Nucleus accumbens (tissue), 56 donors: ENCODE results near the gene SLC35A3.
"Not testable (repeated sequence)": the region's sequence is repeated elsewhere in the genome, so short reads cannot be mapped to it uniquely, and the experiment has no call there.

ENCODE experiments used
- DNase-seq, 56 donors: peaks; one replicate each; lab custom pipeline; 2025; lab: John Stamatoyannopoulos, UW

The SLC35A3 gene

DNA sequence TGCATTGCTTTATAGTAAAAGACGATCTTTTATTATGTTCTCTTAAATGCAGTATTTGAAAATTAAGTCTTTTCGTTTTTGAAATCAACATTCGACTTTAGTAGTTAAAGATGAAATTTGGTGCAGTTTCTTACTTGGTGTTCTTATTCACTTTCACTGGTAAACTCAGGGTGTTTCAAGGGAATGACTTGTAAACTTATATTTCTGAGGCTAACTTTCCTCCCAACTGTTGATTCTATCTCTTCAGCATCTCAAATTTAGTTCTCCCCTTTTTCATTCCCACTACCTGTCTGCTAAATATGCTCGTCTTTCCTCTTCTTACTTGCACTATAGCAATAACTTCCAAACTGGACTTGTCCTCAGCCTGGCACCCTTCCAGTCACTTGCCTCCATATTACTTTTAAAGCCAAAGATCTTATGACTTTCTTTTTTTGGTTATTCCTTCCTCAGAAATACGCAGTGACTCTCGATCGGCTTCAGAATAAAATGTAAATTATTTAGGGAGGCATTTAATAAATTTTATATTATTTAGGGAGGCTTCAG, 988 bp downstream of the SLC35A3 start:
- no peak for DNase-seq

DNA sequence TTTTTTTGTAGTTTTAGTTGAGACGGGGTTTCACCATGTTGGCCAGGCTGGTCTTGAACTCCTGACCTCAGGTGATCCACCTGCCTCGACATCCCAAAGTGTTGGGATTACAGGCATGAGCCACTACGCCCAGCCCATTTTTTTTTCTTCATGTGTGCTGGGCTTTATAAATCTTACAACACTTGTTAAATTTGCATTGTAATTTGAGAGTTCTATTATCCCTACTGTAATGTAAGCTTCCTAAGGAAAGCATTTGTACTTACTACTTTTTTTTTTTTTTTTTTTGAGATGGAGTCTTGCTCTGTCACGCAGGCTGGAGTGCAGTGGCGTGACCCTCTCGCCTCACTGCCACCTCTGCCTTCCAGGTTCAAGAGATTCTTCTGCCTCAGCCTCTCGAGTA, 2.3 kb downstream of the SLC35A3 start:
- DNase-seq, result not testable (repeated sequence)

DNA sequence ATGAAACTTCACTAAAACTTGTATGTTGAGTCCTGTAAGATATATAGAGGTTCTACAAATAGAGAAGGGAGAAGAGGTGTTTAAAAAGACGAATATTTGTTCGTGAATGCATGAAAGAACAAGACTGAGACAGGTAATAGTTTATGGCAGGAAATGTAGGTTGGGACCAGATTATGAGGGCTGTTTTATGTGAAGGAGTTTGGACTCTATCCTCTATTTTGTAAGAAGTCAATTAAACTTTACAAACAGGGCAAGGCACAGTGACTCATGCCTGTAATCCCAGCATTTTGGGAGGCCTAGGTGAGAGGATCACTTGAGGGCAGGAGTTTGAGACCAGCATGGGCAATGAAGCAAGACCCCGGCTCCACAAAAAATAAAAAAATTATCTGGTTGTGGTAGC, 5.7 kb downstream of the SLC35A3 start:
- no peak for DNase-seq

DNA sequence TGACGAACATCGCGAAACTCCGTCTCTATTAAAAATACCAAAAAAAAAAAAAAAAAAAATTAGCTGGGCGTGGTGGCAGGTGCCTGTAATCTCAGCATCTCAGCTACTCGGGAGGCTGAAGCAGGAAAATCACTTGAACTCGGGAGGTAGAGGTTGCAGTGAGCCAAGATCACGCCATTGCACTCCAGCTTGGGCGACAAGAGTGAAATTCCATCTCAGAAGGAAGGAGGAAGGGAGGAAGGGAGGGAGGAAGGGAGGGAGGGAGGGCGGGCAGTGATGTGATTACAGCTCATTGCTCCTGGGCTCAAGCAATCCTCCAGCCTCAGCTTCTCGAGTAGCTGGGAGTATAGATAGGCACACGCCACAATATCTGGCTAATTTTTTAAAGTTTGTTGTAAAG, 7.5 kb downstream of the SLC35A3 start:
- DNase-seq, result not testable (repeated sequence)

DNA sequence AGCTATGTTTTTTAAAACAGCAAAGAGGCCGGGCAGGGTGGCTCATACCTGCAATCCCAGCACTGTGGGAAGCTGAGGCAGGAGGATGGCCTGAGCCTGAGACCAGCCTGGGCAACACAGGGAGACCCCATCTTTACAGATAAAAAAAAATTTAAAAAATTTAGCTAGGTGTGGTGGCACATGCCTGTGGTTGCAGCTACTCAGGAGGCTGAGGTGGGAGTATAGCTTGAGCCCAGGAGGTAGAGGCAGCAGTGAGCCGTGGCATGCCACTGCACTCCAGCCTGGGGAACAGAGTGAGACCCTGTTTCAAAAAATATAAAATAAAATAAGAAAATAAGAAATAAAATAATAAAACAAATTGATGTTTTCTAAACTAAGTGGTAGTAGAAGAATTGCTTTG, 8.4 kb downstream of the SLC35A3 start:
- no peak for DNase-seq

DNA sequence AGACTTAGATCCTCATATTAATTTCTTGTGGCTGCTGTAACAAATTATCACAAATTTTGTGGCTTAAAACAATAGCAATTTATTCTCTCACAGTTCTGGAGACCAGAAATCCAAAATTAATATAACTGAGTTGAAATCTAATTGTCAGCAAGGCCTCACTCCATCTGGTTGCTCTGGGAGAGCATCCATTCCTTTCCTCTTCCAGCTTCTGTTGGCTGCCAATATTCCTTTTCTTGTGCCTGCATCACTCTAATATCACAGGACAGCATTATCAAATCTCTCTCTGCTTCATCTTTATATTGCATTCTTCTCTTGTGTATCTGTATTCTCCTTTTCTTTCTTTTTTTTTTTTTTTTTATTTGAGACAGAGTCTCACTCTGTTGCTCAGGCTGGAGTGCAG, 9.3 kb downstream of the SLC35A3 start:
- no peak for DNase-seq

DNA sequence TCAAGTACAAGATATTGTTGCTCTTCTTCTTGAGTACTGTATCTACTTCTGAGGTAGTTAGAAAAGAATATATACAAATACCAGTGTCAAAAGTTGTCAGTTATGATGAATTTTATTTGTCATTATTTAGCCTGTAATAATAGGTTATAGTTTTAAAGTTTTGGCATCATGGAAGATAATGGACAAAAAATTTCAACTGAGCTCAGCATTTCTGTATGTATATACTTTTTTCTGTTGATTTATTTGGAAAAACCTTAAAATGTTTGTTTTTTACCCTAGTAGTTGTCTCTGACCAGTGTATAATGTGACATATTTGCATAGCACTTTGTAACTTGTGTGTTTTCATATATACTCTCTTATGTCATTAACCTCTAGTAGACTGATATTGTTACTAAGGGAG, 11.1 kb downstream of the SLC35A3 start:
- DNase-seq, result no peak

DNA sequence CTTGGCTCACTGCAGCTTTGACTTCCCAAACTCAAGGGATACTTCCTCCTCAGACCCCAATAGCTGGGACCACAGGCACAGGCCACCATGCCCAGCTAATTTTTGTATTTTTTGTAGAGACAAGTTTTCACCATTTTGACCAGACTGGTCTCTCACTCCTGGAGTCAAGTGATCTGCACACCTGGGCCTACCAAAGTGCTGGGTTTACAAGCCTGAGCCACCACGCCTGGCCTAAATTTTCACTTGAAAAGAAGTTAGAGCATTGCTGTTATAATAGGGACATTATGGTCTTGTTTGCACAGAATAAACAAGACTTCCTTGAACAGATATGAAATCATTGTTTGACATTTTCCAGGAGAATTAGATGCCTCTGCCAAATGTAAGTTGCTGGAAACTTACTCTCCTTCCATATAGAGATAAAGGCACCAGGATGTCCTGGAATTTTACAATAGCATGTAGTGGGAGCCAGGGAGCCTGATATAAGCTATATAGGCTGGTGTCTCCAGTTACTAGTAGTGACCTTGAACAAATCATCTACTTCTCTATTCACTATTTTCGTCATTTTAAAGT, 16.9 kb downstream of the SLC35A3 start:
- no peak for DNase-seq

DNA sequence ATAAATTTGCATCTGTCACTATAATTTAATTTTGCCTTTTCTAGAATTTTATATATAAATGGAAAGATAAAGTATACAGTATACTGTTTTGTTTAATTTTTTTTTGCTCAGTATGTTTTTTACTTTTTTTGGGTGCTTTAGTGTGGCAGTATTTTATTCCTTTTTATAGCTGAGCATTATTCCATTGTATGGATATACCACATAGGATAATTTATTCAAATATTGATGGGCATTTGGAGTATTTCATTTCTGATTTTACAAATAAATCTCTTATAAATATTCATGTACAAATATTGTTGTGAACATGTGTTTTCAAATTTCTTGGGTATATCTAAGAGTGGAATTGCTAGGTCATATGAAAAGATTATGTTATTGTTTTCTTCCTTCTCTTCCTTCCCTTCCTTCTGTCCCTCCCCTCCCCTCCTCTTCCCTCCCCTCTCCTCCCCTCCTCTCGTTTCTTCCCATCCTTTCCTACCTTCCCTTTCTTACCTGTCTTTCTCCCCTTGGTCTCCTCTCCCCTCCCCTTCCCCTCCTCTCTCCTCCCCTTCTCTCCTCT, 18.5 kb downstream of the SLC35A3 start:
- DNase-seq, result no peak

DNA sequence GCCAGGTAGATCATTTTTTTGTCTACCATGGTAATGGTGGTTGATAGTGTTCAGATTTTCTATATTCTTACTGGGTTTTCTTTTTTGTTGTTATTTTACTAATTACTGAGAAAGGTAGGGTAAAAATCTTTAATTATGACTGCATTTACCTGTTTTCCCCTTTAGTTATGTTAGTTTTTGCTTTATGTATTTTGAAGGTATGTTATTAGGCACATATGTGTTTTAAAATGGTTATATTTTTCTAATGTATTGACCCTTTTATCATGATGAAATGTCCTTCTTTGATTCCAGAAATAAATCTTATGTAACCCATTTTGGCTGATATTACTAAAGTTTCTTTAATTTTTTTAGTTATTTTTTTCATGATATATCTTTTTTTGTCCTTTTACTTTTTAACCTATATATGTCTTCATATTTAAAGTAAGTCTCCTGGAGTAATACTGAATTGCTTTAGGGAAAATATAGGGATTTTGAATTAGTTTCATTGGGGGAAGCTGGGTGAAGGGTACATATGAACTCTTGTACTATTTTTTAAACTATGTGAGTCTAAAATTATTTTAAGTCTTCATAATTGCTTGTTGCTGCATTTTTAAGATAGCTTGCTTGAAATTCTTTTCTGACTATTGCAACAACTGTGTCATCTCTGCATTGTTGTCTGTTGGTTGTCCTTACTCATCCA, 22.4 kb downstream of the SLC35A3 start:
- DNase-seq, result no peak

DNA sequence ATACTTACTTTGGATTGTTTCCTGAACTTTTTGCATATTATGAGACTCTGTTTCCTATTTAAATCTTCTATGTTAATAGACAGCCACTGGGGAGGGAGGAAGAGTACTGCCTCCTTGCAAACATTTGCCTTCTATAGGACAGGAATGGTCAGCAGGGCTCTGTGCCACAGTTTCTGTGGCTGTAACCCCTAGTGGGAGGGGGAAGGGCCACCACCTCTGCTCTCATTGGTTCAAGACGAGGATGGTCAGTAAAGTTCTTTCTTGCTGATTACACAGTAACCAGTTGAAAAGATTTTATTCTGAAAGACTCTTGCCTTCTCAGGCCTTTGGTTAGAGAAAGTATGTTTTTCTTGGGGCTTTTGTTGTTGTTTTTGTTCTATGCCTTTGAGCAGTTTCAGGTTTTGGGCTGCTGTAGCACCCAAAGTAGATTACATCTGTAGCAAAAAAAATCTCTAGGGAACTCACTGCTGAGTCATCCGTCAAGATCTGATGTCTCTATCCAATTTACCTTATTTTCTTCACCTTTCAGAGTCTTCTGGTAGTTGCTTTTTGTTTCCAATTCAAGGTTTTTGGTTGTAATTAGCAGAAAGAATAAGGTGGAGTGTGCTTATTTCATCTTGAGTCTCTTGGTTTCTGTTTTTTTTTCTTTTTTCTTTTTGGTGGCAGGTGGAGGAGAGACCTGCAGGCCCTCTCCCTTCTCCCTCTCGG, 23.1 kb downstream of the SLC35A3 start:
- DNase-seq, result no peak

DNA sequence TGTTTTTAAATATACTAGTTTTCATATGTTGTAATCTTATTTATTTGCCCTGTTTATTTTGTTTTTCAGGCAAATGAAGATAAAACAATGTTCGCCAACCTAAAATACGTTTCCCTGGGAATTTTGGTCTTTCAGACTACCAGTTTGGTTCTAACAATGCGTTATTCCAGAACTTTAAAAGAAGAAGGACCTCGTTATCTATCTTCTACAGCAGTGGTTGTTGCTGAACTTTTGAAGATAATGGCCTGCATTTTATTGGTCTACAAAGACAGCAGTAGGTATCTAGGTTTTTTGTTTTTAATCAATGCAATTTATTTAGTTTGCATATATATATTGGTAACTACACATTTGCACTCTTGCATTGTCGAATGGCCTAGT, 23.7 kb downstream of the SLC35A3 start:
- DNase-seq, result no peak

DNA sequence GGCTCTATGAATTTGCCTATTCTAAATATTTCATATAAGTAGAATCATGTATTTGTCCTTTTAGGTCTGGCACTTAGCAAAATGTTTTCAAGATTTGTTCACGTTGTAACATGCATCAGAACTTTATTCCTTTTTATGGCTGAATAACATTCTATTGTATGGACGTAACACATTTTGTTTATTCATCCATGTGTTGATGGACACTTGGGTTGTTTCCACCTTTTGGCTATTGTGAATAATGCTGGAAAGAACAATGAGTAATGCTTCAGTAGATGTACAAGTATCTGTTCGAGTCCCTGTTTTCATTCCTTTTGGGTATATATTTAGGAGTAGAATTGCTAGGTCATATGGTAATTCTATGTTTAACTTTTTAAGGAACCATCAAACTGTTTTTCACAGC, 24.7 kb downstream of the SLC35A3 start:
- DNase-seq, result no peak

DNA sequence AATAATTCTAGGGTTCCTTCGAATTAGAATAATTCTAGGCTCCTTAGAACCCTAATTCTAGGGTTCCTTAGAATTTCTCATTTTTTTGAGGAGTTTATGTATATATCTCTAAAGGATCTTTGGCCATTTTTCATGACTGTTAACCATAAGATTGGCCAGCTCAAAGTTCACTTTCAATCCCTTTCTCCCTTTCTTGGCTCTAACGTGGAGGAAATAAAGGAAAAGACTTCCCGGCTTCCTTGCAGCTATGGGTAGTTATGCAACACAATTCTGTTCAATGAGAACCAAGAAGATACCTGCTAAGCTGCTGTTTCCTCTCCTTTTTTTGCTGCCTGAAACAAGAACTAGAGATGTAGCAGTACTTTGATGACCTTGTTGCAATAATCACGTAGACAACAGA, 27.2 kb downstream of the SLC35A3 start:
- no peak for DNase-seq

DNA sequence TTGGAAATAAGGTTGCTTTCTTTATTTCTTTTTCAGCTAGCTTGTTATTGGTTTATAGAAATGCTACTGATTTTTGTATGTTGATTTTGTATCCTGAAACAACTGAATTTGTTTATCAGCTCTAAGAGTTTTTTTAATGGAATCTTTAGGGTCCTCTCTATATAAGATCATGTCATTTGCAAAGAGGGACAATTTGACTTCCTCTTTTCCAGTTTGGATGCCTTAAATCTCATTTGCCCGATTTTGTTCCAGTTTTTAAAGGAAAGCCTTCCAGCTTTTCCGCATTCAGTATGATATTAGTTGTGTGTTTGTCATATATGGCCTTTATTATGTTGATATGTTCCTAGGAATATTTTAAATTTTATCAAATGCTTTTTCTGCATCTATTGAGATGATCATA, 31.7 kb downstream of the SLC35A3 start:
- DNase-seq, result no peak

DNA sequence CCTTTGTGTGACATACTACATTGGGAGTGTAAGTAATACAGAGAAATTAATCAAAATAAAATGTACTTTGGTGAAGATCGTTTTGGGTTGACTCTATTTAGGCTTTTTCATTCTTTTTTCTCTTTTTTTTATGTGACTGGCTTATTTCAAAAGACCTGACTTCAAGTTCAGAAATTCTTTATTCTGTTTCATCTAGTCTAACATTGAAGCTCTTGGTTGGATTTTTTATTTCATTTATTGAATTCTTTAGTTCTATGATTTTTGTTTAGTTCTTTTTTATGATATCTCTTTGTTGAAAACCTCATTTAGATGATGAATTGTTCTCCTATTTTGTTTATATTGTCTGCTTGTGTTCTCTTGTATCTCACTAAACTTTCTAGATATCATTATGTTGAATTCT, 35.6 kb downstream of the SLC35A3 start:
- no peak for DNase-seq

DNA sequence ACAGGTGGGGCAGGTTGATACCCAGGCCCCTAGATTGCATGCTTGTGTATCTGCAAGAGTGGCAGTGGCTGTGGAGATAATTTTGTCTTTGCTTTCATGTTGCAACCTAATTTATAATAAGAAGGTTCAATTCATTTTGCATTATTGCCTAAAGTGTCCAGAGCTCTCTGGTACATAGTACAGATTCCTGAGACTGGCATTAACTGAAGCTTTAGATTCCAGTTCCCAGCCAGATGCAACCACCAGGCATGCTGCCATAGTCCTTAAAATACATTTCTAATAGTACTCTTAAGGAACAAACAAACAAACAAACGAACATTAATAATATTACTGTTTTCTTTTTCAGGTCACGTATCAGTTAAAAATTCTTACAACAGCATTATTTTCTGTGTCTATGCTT, 36.9 kb downstream of the SLC35A3 start:
- no peak for DNase-seq

DNA sequence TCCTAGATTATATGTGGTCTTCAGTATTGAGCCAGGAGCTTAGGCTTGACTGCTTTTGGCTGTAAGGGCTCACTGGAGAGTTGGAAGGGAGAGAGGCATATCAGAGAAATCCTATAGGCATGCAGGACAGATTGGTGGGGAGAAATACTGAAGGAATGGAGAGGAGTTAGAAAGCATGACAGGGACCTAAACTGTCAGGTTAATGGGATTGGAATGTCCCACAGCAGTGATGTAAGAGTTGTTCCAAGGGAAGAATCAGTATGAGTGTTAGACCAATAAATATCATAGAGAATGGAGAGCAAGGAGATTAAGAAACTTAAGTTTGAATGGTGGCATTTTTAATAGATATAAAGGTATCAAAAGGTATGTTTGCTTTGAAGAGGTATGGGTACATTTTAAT, 39.7 kb downstream of the SLC35A3 start:
- DNase-seq, result no peak

DNA sequence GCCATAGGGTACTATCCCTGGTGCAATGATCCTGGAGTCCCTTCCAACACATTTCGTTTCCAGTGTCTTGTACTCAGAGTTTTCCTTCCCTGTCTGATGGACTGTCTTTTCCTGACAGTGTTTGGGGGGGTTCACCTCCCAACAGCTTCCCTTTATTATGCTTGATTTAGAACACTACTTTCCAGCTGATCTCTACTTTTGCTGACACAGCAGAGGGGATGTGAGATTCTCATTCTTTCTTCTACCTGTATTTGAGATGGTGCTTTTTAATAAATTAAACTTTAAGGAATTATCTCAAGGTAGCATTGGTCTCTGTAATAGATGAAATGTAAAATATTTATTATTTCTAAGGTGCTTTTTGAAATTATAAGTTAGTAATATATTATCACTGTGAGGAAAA, 41.0 kb downstream of the SLC35A3 start:
- no peak for DNase-seq

DNA sequence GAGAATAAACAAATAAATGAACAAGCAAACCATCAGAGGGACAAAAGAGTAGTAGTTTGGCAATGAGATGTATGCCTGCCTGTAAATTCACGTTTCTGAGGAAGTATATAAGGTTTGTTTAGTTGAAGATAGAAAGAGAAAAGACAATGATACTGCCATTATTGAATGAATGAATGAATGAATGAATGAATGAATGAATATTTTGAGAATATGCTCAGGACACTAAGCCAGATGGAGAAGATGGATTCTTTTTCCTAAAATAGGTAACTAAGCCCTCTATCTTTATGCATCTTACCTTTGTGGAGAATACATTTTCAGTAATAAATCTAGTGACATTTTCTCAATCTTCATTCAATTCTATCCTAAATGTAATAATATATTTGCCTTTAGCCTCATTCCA, 49.4 kb downstream of the SLC35A3 start:
- no peak for DNase-seq

DNA sequence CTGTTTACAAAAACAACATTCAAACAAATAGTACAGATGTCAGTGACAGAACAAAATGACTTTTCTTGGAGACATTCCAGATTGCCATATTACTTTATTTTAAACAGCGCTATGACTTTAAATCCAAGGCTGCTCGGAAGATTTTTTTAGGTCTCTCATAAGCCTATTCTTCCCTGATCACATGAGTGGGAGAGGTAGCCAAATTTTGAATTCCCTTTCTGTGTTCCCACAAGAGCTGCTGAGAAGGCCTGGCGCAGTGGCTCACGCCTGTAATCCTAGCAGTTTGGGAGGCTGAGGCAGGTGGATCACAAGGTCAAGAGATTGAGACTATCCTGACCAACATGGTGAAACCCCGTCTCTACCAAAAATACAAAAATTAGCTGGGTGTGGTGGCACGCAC, 53.7 kb downstream of the SLC35A3 start:
- no peak for DNase-seq

DNA sequence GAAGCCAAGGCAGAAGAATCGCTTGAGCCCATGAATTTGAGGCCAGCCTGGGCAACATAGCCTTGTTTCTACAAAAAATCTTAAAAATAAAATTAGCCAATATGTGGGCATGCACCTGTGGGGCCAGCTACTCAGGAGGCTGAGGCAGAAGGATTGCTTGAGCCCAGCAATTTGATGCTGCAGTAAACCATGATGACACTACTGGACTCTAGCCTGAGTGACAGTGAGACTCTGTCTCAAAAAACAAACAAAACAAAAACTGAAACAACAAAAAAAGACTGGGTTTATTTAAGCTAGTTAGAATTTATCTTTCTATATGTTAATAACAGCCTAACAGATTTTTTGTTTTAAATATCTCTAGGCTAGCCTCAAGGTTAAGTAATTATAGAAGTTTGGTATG, 57.4 kb downstream of the SLC35A3 start:
- no peak for DNase-seq
